ENCODE measurements around the gene MYOZ1.

Gene MYOZ1

DNA sequence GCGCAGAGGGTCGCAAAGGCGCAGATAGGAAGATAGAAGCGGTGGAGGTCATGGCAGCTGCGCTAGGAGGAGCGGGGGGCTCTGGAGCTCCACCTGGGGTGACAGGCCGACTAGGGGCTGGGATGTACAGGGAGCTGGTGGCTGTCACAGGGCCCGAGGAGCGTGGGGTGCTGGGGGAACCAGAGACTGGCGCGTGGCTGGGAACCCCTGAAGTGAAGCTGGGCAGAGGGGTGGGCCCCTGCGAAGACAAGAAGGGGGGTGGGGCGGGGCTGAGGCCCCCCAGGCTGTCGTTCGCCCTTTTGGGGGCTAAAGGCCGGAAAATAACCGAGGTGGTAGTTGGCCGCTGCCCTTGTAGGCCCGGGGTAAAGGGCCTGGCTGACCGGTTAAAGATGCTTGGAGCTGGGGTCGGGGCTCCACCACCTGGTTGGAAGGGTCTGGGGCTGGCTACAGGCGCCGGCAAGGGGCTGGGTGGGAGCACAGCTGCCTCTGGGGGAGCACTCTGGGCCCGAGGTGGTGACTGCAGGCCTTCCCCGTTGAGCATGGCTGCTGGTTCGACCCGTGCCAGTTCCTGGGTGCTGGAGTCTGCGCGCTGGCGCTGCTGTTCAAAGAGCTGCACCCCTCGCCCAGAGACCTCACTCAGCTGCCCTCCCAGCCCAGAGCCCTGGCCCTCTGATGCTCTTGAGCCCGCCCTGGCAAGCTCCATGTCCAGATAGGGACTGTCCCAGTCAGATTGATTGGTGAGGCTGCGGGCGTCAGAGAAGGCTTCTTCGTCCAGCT is 6.8 kb upstream of the MYOZ1 start:
- H3K4me3 ChIP-seq = peak overlapping the region; percentile 80
- no peak for DNase-seq (ENCODE audit: low spot score)
- peak overlapping the region; percentile 75 to 86 for H3K27ac ChIP-seq
- no peak for TF ChIP-seq CTCF (IDR thresholded peaks at IDR 0.05)

GRCh38 chr10:73647211-73647874 is 6.1 kb upstream of the MYOZ1 start:
- Histone ChIP-seq H3K4me3 (peak overlapping the region; percentile 80), H3K27ac (peak overlapping the region; percentile 75 to 86)
- no peak for DNase-seq (ENCODE audit: low spot score)
- TF ChIP-seq CTCF (IDR thresholded peaks at IDR 0.05) = no peak

GRCh38 chr10:73646598-73647041 is 5.3 kb upstream of the MYOZ1 start:
- Histone ChIP-seq H3K4me3 (no peak overlapping the region), H3K27ac (peak overlapping the region in 1 of 2 donors; percentile 86)
- no peak for TF ChIP-seq CTCF (IDR thresholded peaks at IDR 0.05)
- DNase-seq (ENCODE audit: low spot score) = no peak

DNA sequence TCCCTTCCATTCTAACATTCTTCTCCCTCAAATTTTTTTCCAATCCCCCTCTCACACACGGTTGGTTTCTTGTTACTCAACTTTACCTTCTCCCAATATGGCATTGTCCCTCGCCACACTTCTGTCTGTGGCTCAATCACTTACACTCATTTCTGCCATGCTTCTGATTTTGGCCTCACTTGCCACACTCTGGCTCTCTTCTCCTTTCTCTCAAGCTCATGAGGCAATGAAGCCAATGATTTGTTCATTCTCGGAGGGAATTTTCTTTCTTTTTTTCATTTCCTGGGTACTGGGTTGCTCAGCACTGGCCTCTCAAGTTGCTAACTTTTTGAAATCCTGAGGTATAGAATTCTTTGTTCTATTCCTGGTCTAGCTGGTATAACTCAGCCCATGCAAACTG is 4.0 kb upstream of the MYOZ1 start:
- H3K4me3 ChIP-seq = no peak overlapping the region
- no peak for DNase-seq (ENCODE audit: low spot score)
- TF ChIP-seq CTCF (IDR thresholded peaks at IDR 0.05) = no peak
- peak overlapping the region in 1 of 2 donors; percentile 30 for H3K27ac ChIP-seq

DNA sequence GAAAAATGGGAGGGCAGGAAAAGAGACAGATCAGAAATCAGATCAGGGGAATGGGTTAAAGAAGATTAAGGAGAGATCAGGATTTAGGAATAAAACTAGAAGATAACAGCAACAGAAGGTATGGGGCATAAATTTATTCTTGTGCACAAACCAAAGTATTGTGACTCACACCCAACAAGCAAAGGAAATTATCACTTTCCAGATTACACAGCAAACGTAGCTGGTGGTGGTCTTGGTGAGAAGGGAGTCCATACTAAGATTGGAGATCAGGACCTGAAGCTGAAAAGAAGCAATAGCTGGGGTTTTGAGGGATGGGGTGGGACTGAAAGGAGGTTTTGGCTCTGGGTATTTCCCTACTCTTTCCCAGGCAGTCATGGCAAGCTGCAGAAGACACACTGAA is 3.5 kb upstream of the MYOZ1 start:
- no peak for TF ChIP-seq CTCF (IDR thresholded peaks at IDR 0.05)
- Histone ChIP-seq H3K4me3 (no peak overlapping the region), H3K27ac (peak overlapping the region; percentile 30 to 70)
- no peak for DNase-seq (ENCODE audit: low spot score)

- DNase-seq (ENCODE audit: low spot score) = no peak
- H3K27ac ChIP-seq = peak overlapping the region; percentile 60 to 70
- peak; percentile 88 for TF ChIP-seq CTCF (IDR thresholded peaks at IDR 0.05)
- H3K4me3 ChIP-seq = no peak overlapping the region
Measured at GRCh38 chr10:73644015-73644743, 2.9 kb upstream of the MYOZ1 start.

Data from coronary artery (tissue), 2 donors.